K562 (cell line): ENCODE measurements around the gene ZNF69. TPM values are rescaled to one million over a fixed set of nuclear protein-coding genes. Genes with fewer than 3 reads are reported as not detected.

ENCODE experiments used
- ATAC-seq: fragments of 200-7000 bp; cut with Tn5 transposase; 3 replicates; pipeline ENCODE4 v1.9.1; 2020; ENCODE audit warnings: moderate library complexity
- BruUV-seq: library from RNA; stranded (reverse); fragments of 400-500 nt; replicated peaks from 2 replicates; lab custom pipeline; 2021; lab: Mats Ljungman, UMichigan
- CTCF ChIA-PET: fragments of 300-600 bp; formaldehyde crosslinking; extraction: SDS; loops from one replicate; lab custom pipeline; 2021; ENCODE audit warnings: low intra/inter-chr PET ratio; lab: Yijun Ruan, JAX
- POLR2A ChIA-PET: fragments of 300-600, 350-650 bp; sonication (Branson Sonifier 250); formaldehyde crosslinking; extraction: SDS; loops from one replicate; lab custom pipeline; 2021; ENCODE audit warnings: antibody characterized with exemption, inconsistent platforms; lab: Yijun Ruan, JAX
- DNase-seq, 4 experiments: peaks; one replicate each; pipeline versions ENCODE4 v3.0.0 to v3.0.0-alpha.2; 2011 to 2018; ENCODE audit warnings: low spot score in 3 of 4, mixed read lengths in 3 of 4; ENCODE audit errors: extremely low read depth in 1 of 4
- FAIRE-seq: peaks from 2 replicates; lab custom pipeline; 2011; peaks lifted over from hg19 to GRCh38; lab: Jason Lieb, UNC
- H2AFZ ChIP-seq: 2 replicates; pipeline ENCODE4 v1.6.0; 2011; ENCODE audit warnings: low read depth, low read length, control low read depth, inconsistent platforms
- H3K27ac ChIP-seq: fragments of 200-600 bp; 3 replicates; pipeline ENCODE4 v1.8.0; 2011; ENCODE audit warnings: low read depth, mild to moderate bottlenecking, control low read depth, inconsistent platforms, low read length, moderate library complexity, mixed read lengths; ENCODE audit errors: extremely low read depth
- H3K27me3 ChIP-seq, 2 experiments: fragments of 300-600 bp in 1 of 2; 2 replicates in 1 of 2; 3 replicates in 1 of 2; pipeline versions ENCODE4 v1.6.0 to v1.8.0; 2011; ENCODE audit warnings: inconsistent platforms in 2 of 2, low read length in 2 of 2, mild to moderate bottlenecking in 1 of 2, mixed read lengths in 1 of 2, moderate library complexity in 1 of 2; ENCODE audit not compliant: control insufficient read depth in 2 of 2, insufficient read depth in 2 of 2
- H3K36me3 ChIP-seq: fragments of 300-600 bp; 3 replicates; pipeline ENCODE4 v1.8.0; 2011; ENCODE audit warnings: mild to moderate bottlenecking, low read length, inconsistent platforms; ENCODE audit not compliant: control insufficient read depth, insufficient read depth
- H3K4me1 ChIP-seq, 2 experiments: fragments of 200-600 bp in 1 of 2; replicated peaks in 1 of 2; 2 replicates in 1 of 2; 3 replicates in 1 of 2; pipeline versions ENCODE4 v1.5.1 to v1.8.0; 2011; ENCODE audit warnings: inconsistent platforms in 2 of 2, low read length in 2 of 2, mild to moderate bottlenecking in 1 of 2, mixed read lengths in 1 of 2, moderate library complexity in 1 of 2; ENCODE audit not compliant: control insufficient read depth in 2 of 2, insufficient read depth in 2 of 2
- H3K4me2 ChIP-seq: 2 replicates; pipeline ENCODE4 v1.6.1; 2011; ENCODE audit warnings: low read length, control low read depth, inconsistent platforms, mixed read lengths; ENCODE audit not compliant: insufficient read depth
- H3K4me3 ChIP-seq: fragments of 200-600 bp; sonication (generic), shearing (Covaris generic); 2 replicates; pipeline ENCODE4 v1.5.1; 2016; ENCODE audit warnings: control low read depth, inconsistent platforms
- H3K79me2 ChIP-seq: fragments of 200-600 bp; 3 replicates; pipeline ENCODE4 v1.8.0; 2011; ENCODE audit warnings: low read length, inconsistent platforms; ENCODE audit not compliant: control insufficient read depth, insufficient read depth
- H3K9ac ChIP-seq, 2 experiments: 2 replicates each; pipeline versions ENCODE4 v1.6.0 to v1.6.1; 2011; ENCODE audit warnings: low read depth in 2 of 2, low read length in 2 of 2, control low read depth in 1 of 2, inconsistent platforms in 1 of 2, mild to moderate bottlenecking in 1 of 2, mixed read lengths in 1 of 2; ENCODE audit not compliant: insufficient read depth in 1 of 2
- H3K9me1 ChIP-seq: one replicate; pipeline ENCODE4 v1.6.0; 2011; ENCODE audit warnings: inconsistent platforms, mild to moderate bottlenecking, low read length, moderate library complexity; ENCODE audit not compliant: control insufficient read depth, insufficient read depth
- H3K9me3 ChIP-seq: replicated peaks from 2 replicates; pipeline ENCODE4 v1.5.1; 2011; ENCODE audit warnings: low read depth, low read length, inconsistent platforms; ENCODE audit not compliant: control insufficient read depth, insufficient read depth
- H4K20me1 ChIP-seq: replicated peaks from 2 replicates; pipeline ENCODE4 v1.6.1; 2011; ENCODE audit warnings: low read length, inconsistent platforms, mixed read lengths; ENCODE audit not compliant: control insufficient read depth, insufficient read depth
- FOXJ2 ChIP-seq: fragments of 200-800 bp; sonication (Bioruptor generic); IDR thresholded peaks from 2 replicates; pipeline ENCODE4 v1.6.1; 2016; ENCODE audit warnings: missing genetic modification characterization, missing compliant biosample characterization
- MYNN ChIP-seq, 2 experiments: sonication (generic); formaldehyde crosslinking in 1 of 2; IDR thresholded peaks; 2 replicates each; pipeline versions ENCODE4 v1.5.0 to v1.6.1; 2016 to 2020; ENCODE audit warnings: antibody characterized with exemption in 1 of 2, missing genetic modification reagents in 1 of 2
- NELFE ChIP-seq: IDR thresholded peaks from 2 replicates; pipeline ENCODE4 v1.6.1; 2011; ENCODE audit warnings: mild to moderate bottlenecking; ENCODE audit not compliant: insufficient read depth, insufficient read length
- PHF8 ChIP-seq: fragments of 200-600 bp; sonication (generic); IDR thresholded peaks from 2 replicates; pipeline ENCODE4 v1.6.1; 2012; ENCODE audit warnings: mixed run types, mild to moderate bottlenecking, inconsistent platforms, low read length, moderate library complexity, borderline replicate concordance
- PTBP1 ChIP-seq: fragments of 200-400 bp; formaldehyde crosslinking; IDR thresholded peaks from 2 replicates; pipeline ENCODE4 v1.6.1; 2017; ENCODE audit warnings: low read depth, low read length
- SRSF3 ChIP-seq: fragments of 200-400 bp; formaldehyde crosslinking; IDR thresholded peaks from 2 replicates; pipeline ENCODE4 v1.6.1; 2016; ENCODE audit warnings: mild to moderate bottlenecking, low read length, moderate library complexity; ENCODE audit not compliant: insufficient read depth
- SRSF9 ChIP-seq: fragments of 200-400 bp; formaldehyde crosslinking; IDR thresholded peaks from 2 replicates; pipeline ENCODE4 v1.6.1; 2017; ENCODE audit warnings: low read depth, low read length, borderline replicate concordance
- STAT5A ChIP-seq: IDR thresholded peaks from 2 replicates; pipeline ENCODE4 v1.6.1; 2012; ENCODE audit warnings: low read length, inconsistent platforms, borderline replicate concordance
- ZFP36 ChIP-seq: fragments of 150-350 bp; IDR thresholded peaks from 2 replicates; pipeline ENCODE4 v1.6.1; 2018; ENCODE audit warnings: low read length, low read depth; ENCODE audit not compliant: partially characterized antibody
- WGBS: fragments of 100-300 bp; shearing (Covaris generic); methylation state at CpG from one replicate; pipeline ENCODE4 v1.1.6; 2016; ENCODE audit warnings: low coverage, mixed read lengths; ENCODE audit not compliant: insufficient coverage; ENCODE audit errors: missing lambda C conversion rate; 5-methylcytosine and 5-hydroxymethylcytosine counted together
- in situ Hi-C: fragments of 300-500 bp; cut with MboI; formaldehyde crosslinking; loops from 4 replicates; pipeline ENCODE4 v1.15.0; 2018; ENCODE audit warnings: inconsistent platforms, mixed read lengths
- intact Hi-C: fragments of 100-400 bp; cut with micrococcal nuclease; formaldehyde crosslinking; loops from 2 replicates; pipeline ENCODE4 v1.14.2; 2022
- polyA plus RNA-seq, 8 experiments: library from polyadenylated mRNA; depleted of rRNA in 4 of 8; stranded (reverse) in 5 of 8; unstranded in 3 of 8; fragments of >200 nt; fragmentation: Nextera tagmentation in 2 of 8; fragmentation: Illumina TruSeq in 1 of 8; extraction: Ambion mirVana in 2 of 8; extraction: Trizol in 1 of 8; gene quantifications; 2 replicates each; pipeline versions ENCODE4 v1.2.1 to v1.2.3, GENCODE V29; 2011 to 2014; ENCODE audit warnings: inconsistent platforms in 1 of 8, missing spikeins in 1 of 8
- total RNA-seq, 7 experiments: library from RNA; depleted of rRNA in 6 of 7; stranded (reverse); fragments of >200 nt in 6 of 7; fragmentation: Illumina TruSeq in 2 of 7; extraction: Trizol in 2 of 7; gene quantifications; 2 replicates each; pipeline versions ENCODE4 v1.2.1 to v1.2.3, GENCODE V29; 2011 to 2021; ENCODE audit warnings: low replicate concordance in 1 of 7
- TF ChIP-seq, protein P1 (sequence below): fragments of 250-450 bp; sonication (Bioruptor Pico); IDR thresholded peaks from 2 replicates; pipeline ENCODE4 v1.8.0; 2022; ENCODE audit warnings: moderate library complexity, mild to moderate bottlenecking, inconsistent platforms
- TF ChIP-seq, protein P2 (sequence below): fragments of 250-450 bp; sonication (Bioruptor Pico); IDR thresholded peaks from 2 replicates; pipeline ENCODE4 v1.8.0; 2021; ENCODE audit warnings: borderline replicate concordance, mild to moderate bottlenecking, moderate library complexity; ENCODE audit not compliant: poor library complexity, severe bottlenecking
- TF ChIP-seq, protein P3 (sequence below): fragments of 450-650 bp; formaldehyde crosslinking; IDR thresholded peaks from 2 replicates; pipeline ENCODE4 v1.4.0; 2020; ENCODE audit warnings: mild to moderate bottlenecking, moderate library complexity

ZNF69 gene
- total and polyA plus RNA-seq, 9 of the 15 experiments (the other 6 are each of a cell fraction or from before 2014, with no cell fraction given), result 2.3 to 5.4 (median 3.6) TPM

DNA sequence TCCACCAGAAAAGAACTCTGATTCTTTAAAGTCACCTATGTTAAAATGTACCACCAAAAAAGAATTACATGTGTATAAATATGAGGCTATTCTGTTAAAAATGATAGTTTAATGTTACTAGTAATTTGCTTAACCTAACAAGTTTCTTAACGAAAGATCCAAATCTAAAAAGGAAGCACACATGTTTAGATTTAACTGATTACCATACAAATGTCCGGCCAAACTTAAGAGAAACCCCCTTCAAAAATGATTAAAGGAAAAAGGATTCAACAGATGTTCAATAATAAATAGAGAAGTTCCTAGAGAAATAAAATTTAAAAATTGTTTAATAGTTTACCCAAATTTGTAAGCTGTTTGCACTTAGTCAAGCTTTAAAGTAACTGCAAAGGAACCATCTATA is 5.0 kb upstream of the ZNF69 start:
- peaks cover 4 to 5% of the 10 kb centered on the region in 2 experiments; a peak in 4 of 5 replicates for H3K4me1 ChIP-seq
- no peaks in the 10 kb centered on the region for H4K20me1 ChIP-seq
- in situ Hi-C loops, result no loop called here
- no peaks in the 10 kb centered on the region for H3K36me3 ChIP-seq
- no peaks in the 10 kb centered on the region for H3K9me1 ChIP-seq
- DNase-seq (no peak), ATAC-seq (no peak), FAIRE-seq (no peak)
- no TSS peak for BruUV-seq
- intact Hi-C loops, result no loop called here
- no peak overlapping the region for H2AFZ ChIP-seq
- TF ChIP-seq, protein P1, sequence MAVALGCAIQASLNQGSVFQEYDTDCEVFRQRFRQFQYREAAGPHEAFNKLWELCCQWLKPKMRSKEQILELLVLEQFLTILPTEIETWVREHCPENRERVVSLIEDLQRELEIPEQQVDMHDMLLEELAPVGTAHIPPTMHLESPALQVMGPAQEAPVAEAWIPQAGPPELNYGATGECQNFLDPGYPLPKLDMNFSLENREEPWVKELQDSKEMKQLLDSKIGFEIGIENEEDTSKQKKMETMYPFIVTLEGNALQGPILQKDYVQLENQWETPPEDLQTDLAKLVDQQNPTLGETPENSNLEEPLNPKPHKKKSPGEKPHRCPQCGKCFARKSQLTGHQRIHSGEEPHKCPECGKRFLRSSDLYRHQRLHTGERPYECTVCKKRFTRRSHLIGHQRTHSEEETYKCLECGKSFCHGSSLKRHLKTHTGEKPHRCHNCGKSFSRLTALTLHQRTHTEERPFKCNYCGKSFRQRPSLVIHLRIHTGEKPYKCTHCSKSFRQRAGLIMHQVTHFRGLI (CRISPR knock-in tag), result no peak
- TF ChIP-seq FOXJ2 (tag) (no peak), SRSF9 (no peak)
- no peaks in the 10 kb centered on the region for H3K79me2 ChIP-seq
- WGBS, result 5% methylated on average over 2 of the region's 2 CpGs
- H3K27ac ChIP-seq, result no peak overlapping the region
- no peak overlapping the region for H3K9ac ChIP-seq
- no peak overlapping the region for H3K4me3 ChIP-seq
- POLR2A ChIA-PET, result no interaction called here
- H3K4me2 ChIP-seq, result no peak overlapping the region
- CTCF ChIA-PET, result interaction anchor here (1.9 kb wide), 1 partner anchor 259 kb away, joined by 7 read pairs; no protein-coding TSS in a partner anchor
- H3K9me3 ChIP-seq, result peaks cover 6% of the 10 kb centered on the region
- H3K27me3 ChIP-seq, result no peaks in the 10 kb centered on the region; a peak in 2 of 5 replicates

DNA sequence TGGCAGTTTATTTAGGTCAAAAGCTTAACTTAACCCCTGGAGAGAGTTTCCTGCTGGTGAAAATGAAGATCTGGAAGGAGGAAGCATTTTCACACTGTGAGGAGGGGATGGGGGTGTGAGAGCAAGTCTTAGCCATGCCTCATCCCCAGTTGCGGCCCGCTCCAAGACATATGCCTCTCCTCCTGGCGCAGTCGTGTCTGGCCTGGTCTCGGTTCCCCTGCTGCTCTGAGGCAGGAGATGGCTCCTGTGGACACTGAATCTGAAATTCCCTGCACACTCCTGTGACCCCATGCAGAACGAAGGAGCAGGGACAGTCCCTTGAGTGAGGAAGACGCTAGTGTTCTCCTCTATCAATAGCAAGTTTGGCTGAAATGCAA is 360 bp upstream of the ZNF69 start:
- peaks cover 9 to 21% of the 10 kb centered on the region in 2 experiments; a peak in 4 of 5 replicates for H3K4me1 ChIP-seq
- H3K27ac ChIP-seq, result no peak overlapping the region; the same call in 2 of the 3 replicates
- H3K27me3 ChIP-seq, result no peaks in the 10 kb centered on the region; a peak in 1 of 5 replicates
- in situ Hi-C loops, result loop anchor here (5.0 kb wide), 1 partner anchor 105 kb away; no protein-coding TSS in a partner anchor
- CTCF ChIA-PET, result no interaction called here
- peak; percentile 16 for ATAC-seq
- peak overlapping the region in 1 of 2 experiments; percentile 97; a peak in 1 of 4 replicates for H3K9ac ChIP-seq
- no peaks in the 10 kb centered on the region for H4K20me1 ChIP-seq
- H3K36me3 ChIP-seq, result no peaks in the 10 kb centered on the region
- no peaks in the 10 kb centered on the region for H3K9me1 ChIP-seq
- H3K9me3 ChIP-seq, result no peaks in the 10 kb centered on the region; the same call in 1 of the 2 replicates
- peak overlapping the region; percentile 84 for H3K4me2 ChIP-seq
- H3K4me3 ChIP-seq, result peak overlapping the region; percentile 59; the same call in 1 of the 2 replicates
- FAIRE-seq, result no peak
- WGBS, result 57% methylated on average over 7 of the region's 7 CpGs
- H3K79me2 ChIP-seq, result no peaks in the 10 kb centered on the region
- BruUV-seq, result no TSS peak
- peak overlapping the region; percentile 95 for H2AFZ ChIP-seq
- intact Hi-C loops, result no loop called here
- DNase-seq, result no peak
- POLR2A ChIA-PET, result interaction anchor here (0.6 kb wide), 1 partner anchor 12 kb away, joined by 5 read pairs; no protein-coding TSS in a partner anchor
- no peak for TF ChIP-seq MYNN (IDR thresholded peaks at IDR 0.05)
- no peak for TF ChIP-seq MYNN (CRISPR knock-in tag; IDR thresholded peaks at IDR 0.05)
- no peak for TF ChIP-seq ZFP36
- no peak for TF ChIP-seq SRSF3
- no peak for TF ChIP-seq NELFE
- TF ChIP-seq PTBP1, result no peak
- TF ChIP-seq PHF8, result no peak
- TF ChIP-seq, protein P2, sequence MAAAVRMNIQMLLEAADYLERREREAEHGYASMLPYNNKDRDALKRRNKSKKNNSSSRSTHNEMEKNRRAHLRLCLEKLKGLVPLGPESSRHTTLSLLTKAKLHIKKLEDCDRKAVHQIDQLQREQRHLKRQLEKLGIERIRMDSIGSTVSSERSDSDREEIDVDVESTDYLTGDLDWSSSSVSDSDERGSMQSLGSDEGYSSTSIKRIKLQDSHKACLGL (CRISPR knock-in tag), result no peak
- TF ChIP-seq, protein P3, sequence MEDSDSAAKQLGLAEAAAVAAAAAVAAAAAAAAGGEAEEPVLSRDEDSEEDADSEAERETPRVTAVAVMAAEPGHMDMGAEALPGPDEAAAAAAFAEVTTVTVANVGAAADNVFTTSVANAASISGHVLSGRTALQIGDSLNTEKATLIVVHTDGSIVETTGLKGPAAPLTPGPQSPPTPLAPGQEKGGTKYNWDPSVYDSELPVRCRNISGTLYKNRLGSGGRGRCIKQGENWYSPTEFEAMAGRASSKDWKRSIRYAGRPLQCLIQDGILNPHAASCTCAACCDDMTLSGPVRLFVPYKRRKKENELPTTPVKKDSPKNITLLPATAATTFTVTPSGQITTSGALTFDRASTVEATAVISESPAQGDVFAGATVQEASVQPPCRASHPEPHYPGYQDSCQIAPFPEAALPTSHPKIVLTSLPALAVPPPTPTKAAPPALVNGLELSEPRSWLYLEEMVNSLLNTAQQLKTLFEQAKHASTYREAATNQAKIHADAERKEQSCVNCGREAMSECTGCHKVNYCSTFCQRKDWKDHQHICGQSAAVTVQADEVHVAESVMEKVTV (CRISPR knock-in tag), result no peak
- TF ChIP-seq STAT5A, result no peak
